Measurements from ENCODE around the gene LINC01488.

Gene LINC01488

DNA sequence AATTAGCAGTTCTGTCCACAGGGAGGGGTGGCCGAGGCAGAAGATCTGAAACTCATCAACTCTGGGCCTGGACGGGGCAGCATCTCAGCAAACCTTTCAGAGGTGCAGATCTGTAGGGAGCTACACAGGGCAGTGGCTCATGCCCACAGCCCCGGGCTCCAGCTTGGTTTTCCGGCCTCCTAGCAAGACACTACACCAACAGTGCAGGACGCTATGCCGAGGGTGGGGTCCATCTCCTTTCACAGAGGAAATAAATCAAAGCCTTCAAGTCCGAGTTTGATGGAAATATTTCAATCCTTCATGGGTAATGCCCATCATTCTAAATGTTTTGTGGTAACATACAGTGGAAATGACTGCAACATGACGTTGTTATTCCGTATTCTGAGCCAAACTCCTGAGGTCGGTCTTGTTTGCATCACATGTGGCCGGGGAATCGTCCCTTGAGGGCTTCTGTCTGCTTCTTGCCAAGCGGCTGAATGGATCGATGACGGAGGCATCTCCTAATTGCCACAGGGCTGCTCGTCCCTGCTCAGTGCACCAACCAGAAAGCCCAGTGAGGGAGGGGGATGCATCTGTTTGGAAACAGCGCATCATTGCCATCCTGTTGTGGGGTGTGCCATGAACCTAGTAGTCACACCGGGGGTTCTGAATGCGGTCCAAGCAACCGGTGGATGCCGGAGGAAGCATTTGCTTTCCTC, 30.0 kb downstream of the LINC01488 start:
- TF ChIP-seq, protein P1, sequence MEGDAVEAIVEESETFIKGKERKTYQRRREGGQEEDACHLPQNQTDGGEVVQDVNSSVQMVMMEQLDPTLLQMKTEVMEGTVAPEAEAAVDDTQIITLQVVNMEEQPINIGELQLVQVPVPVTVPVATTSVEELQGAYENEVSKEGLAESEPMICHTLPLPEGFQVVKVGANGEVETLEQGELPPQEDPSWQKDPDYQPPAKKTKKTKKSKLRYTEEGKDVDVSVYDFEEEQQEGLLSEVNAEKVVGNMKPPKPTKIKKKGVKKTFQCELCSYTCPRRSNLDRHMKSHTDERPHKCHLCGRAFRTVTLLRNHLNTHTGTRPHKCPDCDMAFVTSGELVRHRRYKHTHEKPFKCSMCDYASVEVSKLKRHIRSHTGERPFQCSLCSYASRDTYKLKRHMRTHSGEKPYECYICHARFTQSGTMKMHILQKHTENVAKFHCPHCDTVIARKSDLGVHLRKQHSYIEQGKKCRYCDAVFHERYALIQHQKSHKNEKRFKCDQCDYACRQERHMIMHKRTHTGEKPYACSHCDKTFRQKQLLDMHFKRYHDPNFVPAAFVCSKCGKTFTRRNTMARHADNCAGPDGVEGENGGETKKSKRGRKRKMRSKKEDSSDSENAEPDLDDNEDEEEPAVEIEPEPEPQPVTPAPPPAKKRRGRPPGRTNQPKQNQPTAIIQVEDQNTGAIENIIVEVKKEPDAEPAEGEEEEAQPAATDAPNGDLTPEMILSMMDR (IDR thresholded peaks at IDR 0.05; ENCODE audit: control insufficient read depth, insufficient read depth, low read depth, low read length, missing control alignments) = no peak
- H3K4me3 ChIP-seq (ENCODE audit: control insufficient read depth, low read depth, low read length) = no peak overlapping the region
- DNase-seq (ENCODE audit: low read depth) = no peak

- no peak for DNase-seq (ENCODE audit: low read depth)
- H3K4me3 ChIP-seq (ENCODE audit: control insufficient read depth, low read depth, low read length) = no peak overlapping the region
- TF ChIP-seq, protein P1 (IDR thresholded peaks at IDR 0.05; ENCODE audit: control insufficient read depth, insufficient read depth, low read depth, low read length, missing control alignments) = no peak
These were observed 30.7 kb downstream of the LINC01488 start for GRCh38 chr11:69512136-69512535.

DNA sequence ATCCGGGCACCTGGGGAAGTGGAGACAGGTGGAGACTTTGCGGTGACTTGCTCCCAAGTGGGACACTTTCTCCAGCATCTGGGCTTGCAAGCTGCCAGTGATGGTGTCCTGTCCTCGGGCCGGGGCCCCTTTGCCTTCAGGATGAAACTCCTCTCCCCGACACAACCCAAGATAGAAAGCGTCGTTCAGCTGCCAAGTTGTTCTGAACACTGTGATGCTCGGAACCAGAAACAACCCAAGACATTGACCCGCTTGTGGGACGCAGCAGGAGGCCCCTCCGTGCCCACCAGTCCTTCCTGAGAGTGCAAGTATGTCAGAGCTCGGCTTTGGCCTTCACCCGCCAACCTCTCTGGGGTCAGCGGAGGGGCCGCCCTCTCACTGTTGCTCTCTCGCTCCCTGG, 31.3 kb downstream of the LINC01488 start:
- no peak overlapping the region for H3K4me3 ChIP-seq (ENCODE audit: control insufficient read depth, low read depth, low read length)
- TF ChIP-seq, protein P1 (IDR thresholded peaks at IDR 0.05; ENCODE audit: control insufficient read depth, insufficient read depth, low read depth, low read length, missing control alignments) = no peak
- DNase-seq (ENCODE audit: low read depth) = no peak

DNA sequence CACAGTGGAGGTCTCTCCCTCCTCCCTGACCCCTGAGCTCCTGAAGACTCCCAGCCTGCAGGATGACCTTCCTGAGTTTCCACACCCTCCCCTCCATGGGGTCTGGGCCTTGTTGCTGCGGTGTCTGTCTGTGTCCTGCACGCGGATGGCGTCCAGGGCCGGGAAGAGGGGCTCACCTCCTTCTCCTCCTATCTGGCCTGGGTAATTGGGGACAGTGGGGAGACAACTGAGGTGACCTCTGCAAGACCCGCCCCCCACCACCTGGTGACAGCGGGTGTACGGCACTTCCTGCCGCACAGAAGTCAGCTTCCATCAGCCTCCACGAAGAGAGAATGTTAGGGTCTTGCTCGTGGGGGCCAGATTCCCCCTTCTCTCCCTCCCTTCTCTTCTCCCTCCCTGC, 31.7 kb downstream of the LINC01488 start:
- TF ChIP-seq, protein P1 (IDR thresholded peaks at IDR 0.05; ENCODE audit: control insufficient read depth, insufficient read depth, low read depth, low read length, missing control alignments) = no peak
- H3K4me3 ChIP-seq (ENCODE audit: control insufficient read depth, low read depth, low read length) = no peak overlapping the region
- no peak for DNase-seq (ENCODE audit: low read depth)

DNA sequence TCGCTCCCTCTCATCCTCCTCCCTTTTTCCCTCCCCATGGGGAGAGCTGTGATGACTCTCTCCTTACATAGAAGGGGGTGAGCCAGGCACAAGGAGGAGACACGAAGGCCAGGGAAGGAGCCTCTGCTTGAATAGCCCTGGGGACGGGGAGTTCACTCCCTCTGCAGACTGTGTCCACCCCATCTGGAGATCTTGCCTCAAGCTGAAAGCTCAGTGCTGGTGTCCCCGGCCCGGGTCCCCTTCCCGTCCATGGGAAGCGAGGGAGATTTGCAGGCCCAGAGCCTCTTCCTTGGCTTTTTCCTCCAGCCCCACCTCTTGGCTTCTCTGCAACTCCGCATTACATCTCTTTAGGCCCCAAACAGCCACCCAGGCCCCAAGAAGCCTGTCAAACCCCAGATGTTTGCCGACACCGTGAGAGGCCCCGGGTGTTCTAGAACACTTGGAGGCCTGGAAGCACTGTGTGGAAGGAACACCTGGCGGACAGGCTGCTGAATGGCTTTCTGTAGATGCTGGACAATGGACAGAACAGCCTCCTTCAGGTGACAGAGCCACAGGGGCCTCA, 32.3 kb downstream of the LINC01488 start:
- TF ChIP-seq, protein P1 (IDR thresholded peaks at IDR 0.05; ENCODE audit: control insufficient read depth, insufficient read depth, low read depth, low read length, missing control alignments) = no peak

DNA sequence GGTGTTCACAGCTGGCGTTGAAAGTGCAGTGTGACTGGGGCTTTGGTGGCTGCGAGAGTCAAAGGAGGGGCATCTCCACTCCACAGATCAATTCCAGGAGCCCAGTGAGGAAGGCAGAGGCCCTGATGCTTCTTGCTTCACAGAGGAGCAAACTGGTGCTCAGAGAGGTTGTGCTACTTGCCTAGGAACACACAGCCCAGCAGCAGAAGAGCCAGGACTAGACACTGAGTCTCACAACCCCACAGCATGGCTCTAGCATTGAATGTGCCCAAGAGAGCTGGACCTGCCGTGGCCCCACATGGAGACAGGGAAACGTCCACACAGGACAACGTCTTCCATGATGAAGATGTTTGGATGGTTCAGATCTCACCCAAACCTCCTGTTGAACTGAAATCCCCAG, 33.3 kb downstream of the LINC01488 start:
- DNase-seq (ENCODE audit: low read depth) = no peak
- TF ChIP-seq, protein P1 (IDR thresholded peaks at IDR 0.05; ENCODE audit: control insufficient read depth, insufficient read depth, low read depth, low read length, missing control alignments) = no peak

More for the DNA sequence above, 32.3 kb downstream of the LINC01488 start:
- no peak for DNase-seq (ENCODE audit: low read depth)
- no peak overlapping the region for H3K4me3 ChIP-seq (ENCODE audit: control insufficient read depth, low read depth, low read length)

More for the DNA sequence above, 33.3 kb downstream of the LINC01488 start:
- no peak overlapping the region for H3K4me3 ChIP-seq (ENCODE audit: control insufficient read depth, low read depth, low read length)

Measured in AG09309 (cell line).